C1 segment of cervical spinal cord (tissue), 14 donors: ENCODE data around the gene UBXN6.

Experiments
- DNase-seq, 14 donors: peaks; one replicate each; lab custom pipeline; 2025; lab: John Stamatoyannopoulos, UW

The UBXN6 gene

GRCh38 chr19:4456843-4457653 is 546 bp downstream of the UBXN6 start:
- peak in 6 of 14 donors; percentile 8 to 62 (median 34) for DNase-seq

- peak in 3 of 14 donors; percentile 22 to 40 (median 34) for DNase-seq
Observed at GRCh38 chr19:4456476-4456842, 1.1 kb downstream of the UBXN6 start.

GRCh38 chr19:4455719-4456475 is 1.7 kb downstream of the UBXN6 start:
- DNase-seq: peak in 9 of 14 donors; percentile 12 to 90 (median 56)

- DNase-seq: peak in 2 of 14 donors; percentile 10 to 51
Observed at GRCh38 chr19:4454747-4455718, 2.6 kb downstream of the UBXN6 start.

GRCh38 chr19:4453232-4454179 is 4.1 kb downstream of the UBXN6 start:
- no peak for DNase-seq

DNA sequence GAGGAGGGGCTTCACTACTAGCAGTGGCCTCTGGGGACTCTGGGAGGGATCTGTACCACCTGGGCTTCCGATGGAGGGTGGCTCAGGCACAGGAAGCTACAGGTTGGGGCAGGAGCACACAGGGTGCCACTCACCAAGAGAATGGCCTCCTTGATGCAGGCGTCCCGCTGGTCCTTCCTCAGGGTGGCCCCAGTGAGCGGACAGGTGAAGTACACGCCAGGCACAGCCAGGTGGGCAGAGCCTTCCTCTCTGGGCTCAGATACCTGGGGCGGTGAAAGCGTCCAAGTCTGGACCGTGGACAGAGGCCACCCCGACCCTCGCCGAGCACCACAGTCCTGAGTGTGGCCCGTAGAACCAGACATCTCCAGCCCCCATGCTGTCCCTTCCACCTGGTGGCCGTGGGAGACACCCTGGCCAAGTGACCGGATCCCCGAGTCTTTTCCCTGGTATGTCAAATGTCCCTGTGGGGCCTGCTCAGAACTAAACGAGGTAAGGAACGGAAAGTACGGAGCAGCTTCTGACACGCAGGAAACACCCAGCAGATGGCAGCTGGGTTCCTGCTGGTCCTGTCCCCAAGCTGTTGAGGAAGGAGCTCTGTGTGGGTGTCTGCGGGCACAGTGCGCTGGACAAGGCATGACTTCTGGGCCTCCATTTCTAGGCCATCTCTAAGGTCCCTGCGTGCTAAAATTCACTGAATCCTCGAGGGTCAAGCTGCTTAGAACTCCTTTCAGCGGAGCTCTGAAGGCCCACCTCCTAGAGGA is 5.2 kb downstream of the UBXN6 start:
- peak in 1 of 14 donors; percentile 36 for DNase-seq

GRCh38 chr19:4449639-4450028 is 8.0 kb downstream of the UBXN6 start:
- DNase-seq: no peak

DNA sequence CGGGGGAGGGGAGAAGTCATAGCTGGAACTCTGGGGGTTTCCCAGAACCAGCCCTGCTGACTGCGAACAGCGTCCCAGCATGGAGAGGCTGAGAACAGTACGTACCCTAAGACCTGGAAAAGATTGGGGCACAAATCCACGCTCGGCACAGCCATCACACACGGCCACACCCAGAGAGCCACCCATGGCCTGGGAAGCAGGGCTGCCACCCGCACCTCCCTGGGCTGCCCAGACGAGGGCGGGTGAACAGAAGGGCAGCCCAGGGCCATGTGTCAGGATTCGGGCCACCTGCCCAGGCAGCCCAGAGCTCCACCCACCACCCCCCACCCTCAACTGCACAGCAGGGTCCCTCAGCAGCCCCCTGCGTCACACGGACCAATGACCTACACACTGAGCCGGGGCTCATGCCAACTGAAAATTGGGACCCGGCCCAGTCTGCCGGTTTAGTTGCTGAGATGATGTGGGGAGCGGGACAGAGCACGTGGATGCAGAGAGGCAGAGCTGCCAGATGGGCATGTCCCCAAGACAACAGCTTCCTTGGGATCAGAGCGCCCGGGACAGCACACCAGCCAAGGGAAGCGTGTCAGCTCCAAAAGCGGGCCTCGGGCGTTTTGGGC is 8.5 kb downstream of the UBXN6 start:
- peak in 12 of 14 donors; percentile 23 to 89 (median 65) for DNase-seq

DNA sequence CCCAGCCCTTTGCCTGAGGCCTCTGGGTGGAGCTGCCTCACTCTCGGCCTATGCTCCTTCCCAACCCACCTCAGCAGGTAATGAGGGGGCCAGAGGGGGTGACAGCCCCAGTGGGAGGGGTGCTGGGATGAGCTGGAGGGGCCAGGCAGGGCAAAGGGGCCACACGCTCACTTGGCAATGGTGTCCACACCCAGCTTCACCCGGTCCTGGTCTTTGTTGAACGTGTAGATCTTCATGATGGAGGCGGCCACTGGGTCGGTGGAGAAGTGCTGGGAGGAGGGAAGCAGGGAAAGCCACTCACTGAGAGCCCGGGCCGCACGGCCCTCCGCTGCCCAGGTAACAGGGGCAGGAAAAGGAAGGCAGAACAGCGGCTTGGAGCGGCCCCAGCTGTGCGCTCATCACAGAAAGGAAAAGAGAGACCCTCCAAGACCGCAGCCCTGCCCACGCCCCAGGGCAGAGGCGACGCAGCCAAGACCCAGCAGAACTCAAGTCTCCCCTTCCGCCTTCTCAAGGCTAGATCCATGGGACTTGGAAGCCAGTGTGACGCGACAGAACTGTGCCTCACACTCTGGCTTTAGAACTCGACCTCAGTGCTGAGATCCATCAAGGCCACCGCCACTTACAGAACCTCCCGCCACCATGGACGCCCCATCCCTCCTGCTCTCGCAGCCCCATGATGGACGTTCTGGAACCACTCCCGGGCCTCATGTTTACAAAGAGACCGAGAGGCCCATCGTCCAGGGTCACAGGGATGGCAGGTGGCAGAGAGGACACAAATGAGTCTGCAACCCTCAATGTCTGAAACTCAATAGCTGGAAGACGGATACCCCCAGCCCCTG is 9.2 kb downstream of the UBXN6 start:
- DNase-seq: no peak

DNA sequence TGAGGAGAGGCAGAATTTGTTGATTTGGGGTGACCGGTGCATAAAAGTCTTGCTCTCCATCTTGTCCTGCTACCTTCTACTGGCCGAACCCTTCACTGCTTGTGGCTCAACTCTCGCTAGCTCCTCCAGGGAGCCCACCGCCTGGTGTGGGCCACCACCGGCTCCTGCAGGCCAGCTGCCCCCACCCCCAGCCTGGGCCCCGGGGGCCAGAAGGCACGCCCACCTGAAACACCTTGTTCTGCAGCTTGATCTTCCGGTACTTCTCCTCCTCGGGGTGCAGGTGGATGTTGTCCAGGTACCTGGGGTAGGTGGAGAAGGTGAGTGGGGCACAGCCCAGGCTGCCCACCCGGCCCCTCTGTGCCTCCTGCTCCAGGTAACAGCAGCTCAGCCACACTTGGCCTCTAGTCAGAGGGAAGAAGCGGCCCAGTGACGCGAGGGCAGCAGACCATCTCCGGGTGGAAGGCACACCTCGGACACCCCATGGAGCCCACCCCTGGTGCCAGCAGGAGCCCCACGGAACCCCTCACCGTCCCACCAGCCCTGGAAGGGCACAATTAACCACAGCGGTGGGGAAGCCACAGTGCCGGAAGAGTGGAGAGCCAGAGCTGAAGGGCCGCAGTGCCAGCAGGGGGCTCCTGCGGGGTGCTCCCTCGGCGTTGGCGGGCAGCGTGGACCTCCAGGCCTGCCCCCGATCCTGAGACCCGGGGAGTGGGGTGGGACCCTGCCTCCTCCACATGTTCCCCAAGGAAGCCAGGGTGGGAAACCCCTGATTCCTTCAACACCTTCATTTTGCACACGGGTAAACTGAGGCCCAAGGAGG is 10.1 kb downstream of the UBXN6 start:
- no peak for DNase-seq

DNA sequence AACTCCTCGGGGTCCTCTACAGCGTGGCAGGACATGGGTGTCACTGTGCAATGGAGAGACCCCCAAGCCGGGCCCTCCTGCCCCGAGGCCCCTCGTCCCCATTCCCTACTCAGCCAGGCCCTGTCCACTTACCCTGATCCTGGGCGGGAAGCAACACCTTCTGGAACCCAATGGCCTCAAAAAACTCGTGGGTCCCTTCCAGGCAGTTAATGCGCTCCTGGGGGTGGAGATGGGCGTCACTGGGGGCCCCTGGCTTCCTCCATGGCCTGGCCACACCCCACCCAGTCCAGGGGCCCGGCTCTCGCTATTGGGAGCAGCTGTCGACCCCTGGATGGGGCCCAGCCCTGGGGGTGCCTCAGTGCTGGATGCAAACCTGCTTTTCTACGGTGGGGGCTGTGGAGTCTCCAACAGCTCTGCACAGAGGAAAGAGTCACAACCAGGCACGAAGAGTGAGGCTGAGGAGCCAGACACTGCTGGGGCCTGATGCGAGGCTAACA is 10.8 kb downstream of the UBXN6 start:
- DNase-seq: no peak

DNA sequence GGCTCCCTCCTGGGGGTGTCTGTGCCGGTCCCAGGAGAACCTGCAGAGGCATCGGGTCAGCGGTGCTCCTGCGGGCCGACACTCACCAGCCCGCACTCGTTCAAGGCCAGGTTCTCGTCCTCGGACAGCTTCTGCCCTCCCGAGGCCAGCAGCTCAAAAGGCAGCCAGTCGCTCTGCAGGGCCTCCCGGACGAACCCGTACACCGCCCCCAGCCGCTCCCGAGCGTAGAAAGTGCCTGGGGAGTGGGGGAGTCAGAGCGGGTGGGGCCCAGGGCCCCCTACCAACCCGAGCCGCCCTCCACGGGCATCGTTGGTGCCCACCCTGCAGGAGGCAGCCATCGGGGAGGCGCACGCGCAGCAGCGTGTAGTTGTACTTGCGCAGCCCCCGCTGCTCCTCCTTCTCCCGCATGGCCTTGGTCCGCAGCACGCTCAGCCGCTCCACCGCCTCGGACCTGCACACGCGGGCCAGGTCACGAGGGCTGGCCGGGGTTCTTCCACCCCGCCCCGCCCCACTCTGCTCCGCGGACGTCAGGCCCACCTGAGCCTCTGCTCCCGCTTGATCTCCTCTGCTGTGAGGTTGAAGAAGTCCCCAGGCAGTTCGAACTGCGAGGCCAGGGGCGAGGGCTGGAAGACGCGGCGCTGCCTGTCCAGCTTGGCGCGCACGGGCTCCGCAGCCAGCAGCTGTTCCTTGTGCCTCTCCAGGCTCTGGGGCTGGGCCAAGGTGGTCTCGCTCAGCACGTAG is 11.5 kb downstream of the UBXN6 start:
- DNase-seq: no peak

- DNase-seq: no peak
Observed at GRCh38 chr19:4444765-4445741, 12.5 kb downstream of the UBXN6 start.

DNA sequence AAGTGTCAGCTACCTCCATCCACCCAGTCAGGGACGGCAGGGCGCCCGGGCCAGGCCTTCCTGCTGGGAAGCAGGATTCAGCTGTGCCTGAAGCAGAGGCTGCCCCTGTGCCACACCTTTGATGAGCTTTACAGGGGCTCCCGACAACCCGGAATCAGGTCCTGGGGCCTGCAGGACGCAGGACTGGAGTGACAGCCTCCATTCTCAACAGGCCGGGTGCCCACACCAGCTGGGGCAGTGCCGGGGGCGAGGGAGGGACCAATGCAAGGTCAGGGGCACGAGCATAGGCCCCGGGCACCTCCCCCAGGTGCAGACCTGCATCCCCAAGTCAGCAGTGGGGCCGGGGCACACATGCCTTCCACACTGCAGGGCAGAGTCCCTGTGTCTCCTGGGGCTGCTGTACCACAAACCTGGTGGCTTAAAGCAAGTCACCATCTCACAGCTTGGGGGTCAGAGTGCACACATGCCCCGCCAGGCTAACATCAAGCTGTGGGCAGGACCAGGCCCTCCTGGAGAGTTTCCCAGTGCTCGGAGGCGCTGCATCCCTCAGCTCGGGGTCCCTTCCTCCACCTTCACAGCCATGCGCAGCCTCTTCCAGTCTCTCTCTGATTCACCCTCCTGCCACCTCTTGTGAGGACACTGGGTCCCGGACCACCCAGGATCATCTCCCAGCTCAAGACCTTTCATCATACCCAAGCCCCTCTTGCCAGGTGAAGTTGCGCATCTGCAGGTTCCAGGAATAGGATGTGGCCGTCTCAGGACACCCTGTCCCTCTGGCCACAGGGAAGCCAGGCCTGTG is 13.4 kb downstream of the UBXN6 start:
- DNase-seq: no peak

- DNase-seq: no peak
Observed at GRCh38 chr19:4443188-4443587, 14.4 kb downstream of the UBXN6 start.
